Middle frontal gyrus (tissue), 1 donor: Measurements from ENCODE around the gene PCNX1.

Source experiments
- DNase-seq: peaks from one replicate; pipeline ENCODE4 v3.0.0-alpha.2; 2015; ENCODE audit warnings: low spot score; ENCODE audit errors: extremely low spot score

The PCNX1 gene

GRCh38 chr14:70888681-70889175 lies 18.5 kb upstream of the PCNX1 start:
- DNase-seq = no peak

DNA sequence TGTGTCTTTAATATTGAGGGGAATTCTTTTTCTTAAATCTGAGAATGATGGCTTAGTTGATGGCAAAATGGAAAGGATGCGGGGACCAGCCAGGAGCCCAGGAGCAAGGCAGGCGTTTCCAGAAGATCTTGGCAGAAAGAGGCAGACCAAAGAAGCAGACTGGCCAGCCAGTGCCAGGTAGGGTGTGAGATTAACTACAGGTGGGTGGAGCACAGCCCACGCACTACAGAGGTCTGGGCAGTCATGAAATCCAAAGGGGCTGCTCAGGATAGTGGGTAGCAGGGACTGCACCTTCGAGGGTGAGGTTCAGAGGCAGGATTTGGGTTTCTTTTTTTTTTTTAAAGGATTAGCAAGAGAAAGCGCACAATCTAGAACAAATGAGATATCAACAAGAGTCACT lies 17.7 kb upstream of the PCNX1 start:
- DNase-seq = no peak

DNA sequence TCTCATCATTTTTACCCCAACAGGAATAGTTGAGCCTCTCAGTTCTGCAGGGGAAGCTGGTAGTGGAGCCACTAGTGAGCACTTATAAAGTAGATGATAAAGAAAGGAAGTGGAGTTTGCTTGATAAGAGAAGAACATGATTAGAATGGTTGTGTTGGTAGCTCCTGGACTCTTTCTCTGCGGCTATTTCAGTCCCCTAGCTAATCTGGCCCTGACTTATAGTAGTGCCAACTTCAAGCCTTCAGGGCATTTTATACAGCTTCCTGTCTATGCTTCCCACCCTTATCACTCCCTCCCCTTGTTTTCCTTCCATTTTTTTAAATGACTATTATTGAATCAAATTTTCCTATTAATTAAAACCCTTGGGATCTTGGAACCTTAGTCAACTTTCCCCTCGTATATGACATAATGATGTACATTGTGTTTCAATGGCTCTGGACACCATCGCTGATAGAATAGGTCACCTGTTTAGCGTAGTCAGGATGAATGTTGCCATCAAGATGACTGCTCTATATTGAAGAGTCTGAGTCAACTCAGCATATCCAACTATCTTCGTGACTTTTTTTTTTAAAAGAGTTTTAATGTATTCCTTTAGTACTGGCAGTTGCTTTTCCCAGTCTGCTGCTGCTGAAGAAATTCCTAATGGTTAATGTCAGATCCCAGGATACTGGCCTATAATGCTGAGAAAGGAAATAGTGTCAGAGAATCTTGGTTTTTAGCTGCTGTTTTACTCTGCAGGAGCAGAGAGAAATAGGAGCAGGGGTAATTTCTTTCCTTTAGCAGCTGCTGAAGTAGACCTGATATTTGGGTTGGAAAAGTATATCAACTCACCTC lies 16.2 kb upstream of the PCNX1 start:
- DNase-seq = no peak

- DNase-seq = no peak
These were observed 15.5 kb upstream of the PCNX1 start for GRCh38 chr14:70891737-70892136.

DNA sequence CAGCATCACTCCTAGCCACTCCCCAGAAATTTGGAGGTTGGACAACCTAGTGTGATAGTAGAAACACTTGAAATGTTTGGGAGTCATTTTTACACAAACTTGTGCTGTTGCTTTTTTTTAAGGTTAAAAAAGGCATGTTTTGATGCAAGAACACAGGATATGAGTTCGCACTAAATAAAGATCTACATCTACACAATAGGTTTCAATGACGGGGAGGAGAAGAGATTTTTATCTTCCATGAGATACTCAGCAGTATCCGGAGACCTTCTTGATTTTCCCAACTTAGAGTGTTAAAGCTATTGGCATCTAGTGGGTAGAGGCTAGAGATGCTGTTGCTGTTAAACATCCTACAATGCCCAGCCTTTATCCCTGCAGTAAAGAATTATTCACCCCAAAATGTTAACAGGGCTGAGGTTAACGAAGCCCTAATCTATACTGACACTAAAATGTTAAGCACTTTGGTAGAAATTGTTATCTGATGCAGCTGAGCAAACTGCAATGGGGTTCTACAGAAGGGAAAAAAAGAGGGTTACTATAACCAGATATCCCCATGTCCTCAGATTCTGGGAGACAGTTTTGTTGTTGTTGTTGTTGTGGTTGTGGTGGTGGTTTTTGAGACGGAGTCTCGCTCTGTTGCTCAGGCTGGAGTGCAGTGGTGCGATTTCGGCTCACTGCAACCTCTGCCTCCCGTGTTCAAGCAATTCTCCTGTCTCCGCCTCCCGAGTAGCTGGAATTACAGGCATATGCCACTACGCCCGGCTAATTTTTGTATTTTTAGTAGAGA lies 14.0 kb upstream of the PCNX1 start:
- no peak for DNase-seq

GRCh38 chr14:70893858-70894291 lies 13.4 kb upstream of the PCNX1 start:
- no peak for DNase-seq

- DNase-seq = no peak
These were observed 12.4 kb upstream of the PCNX1 start for GRCh38 chr14:70894868-70895267.

DNA sequence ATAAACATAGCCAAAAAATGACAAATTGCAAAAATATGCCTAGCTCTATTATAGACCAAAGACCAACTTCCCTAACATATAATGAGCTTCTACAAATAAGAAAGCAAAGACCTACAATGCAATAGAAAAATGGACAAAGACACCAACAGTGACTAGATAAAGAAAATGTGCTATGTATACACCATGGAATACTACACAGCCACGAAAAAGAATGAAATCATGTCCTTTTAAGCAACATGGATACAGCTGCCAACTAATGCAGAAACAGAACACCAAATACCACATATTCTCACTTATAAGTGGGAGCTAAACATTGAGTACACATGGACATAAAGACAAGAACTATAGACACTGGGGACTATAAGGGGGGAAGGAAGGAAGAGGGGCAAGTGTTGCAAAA lies 10.9 kb upstream of the PCNX1 start:
- no peak for DNase-seq

GRCh38 chr14:70896981-70897380 lies 10.3 kb upstream of the PCNX1 start:
- no peak for DNase-seq

GRCh38 chr14:70897464-70897863 lies 9.8 kb upstream of the PCNX1 start:
- DNase-seq = no peak

DNA sequence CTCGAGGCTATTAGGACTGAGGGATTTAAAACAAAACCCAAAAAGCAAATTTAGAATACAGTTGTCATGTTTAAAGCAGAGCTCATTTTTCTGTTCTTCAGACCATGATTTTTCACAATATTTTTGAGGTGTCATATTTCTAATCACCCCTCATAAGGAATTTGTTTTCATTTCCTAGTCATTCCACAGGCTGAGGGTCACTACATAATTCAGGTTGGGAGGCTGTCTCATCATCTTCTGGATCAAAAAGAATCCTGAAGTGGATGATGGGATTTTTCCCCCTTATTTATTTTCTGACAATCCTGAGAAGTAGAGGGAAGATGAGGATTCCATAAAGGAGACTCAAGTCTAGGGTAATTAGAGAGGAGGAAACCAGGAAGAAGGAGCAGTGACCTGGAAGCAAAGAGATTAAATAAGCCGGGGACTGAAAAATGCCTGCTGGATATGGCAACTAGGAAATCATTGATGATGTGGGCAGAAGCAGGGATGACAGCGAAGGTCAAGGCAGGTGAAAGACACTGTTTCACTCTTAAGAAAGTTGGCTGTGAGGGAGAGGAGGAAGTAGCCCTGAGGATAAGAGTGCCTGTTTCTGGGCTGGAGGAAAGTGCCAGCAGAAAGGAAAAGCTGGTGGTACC lies 9.0 kb upstream of the PCNX1 start:
- no peak for DNase-seq

GRCh38 chr14:70901269-70901668 lies 6.0 kb upstream of the PCNX1 start:
- no peak for DNase-seq

- no peak for DNase-seq
These were observed 5.1 kb upstream of the PCNX1 start for GRCh38 chr14:70902184-70902583.

DNA sequence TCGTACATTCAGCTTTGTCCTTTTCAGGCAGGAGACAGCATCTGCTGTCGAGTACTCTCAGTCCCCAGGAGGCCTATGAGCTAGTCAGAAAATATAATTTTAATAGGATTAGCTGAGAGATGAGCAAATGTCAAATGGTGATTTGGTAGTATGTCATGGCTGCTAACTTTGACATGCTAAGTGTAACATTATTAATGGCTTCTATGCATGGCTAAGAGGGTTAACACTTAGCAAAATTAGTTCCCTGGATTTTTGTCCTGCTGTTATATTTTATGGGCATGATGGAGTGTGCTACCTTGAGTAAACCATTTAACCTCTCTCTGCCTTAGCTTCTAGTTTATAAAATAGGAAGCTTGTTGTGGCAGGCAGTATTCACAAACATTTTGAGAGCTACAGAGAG lies 2.9 kb upstream of the PCNX1 start:
- DNase-seq = no peak

GRCh38 chr14:70905301-70905700 lies 2.0 kb upstream of the PCNX1 start:
- no peak for DNase-seq

DNA sequence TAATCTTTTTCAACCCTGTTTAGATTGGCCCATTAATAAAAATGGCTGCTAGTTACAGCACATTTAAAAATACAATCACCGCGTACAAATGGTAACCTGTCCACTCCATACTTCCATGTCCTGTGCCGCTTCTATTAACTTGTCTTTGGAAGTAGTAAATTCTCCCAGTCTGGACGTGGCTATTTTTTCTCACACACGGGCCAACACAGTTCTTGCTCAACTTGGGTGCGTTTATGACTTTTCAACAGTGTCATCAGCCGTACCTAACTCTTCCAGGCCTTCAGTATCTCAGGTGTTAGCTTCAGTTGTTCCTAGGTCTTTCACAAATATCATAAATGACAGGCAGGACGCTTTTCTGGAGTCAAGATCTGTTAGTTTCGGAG lies 475 bp upstream of the PCNX1 start:
- no peak for DNase-seq

DNA sequence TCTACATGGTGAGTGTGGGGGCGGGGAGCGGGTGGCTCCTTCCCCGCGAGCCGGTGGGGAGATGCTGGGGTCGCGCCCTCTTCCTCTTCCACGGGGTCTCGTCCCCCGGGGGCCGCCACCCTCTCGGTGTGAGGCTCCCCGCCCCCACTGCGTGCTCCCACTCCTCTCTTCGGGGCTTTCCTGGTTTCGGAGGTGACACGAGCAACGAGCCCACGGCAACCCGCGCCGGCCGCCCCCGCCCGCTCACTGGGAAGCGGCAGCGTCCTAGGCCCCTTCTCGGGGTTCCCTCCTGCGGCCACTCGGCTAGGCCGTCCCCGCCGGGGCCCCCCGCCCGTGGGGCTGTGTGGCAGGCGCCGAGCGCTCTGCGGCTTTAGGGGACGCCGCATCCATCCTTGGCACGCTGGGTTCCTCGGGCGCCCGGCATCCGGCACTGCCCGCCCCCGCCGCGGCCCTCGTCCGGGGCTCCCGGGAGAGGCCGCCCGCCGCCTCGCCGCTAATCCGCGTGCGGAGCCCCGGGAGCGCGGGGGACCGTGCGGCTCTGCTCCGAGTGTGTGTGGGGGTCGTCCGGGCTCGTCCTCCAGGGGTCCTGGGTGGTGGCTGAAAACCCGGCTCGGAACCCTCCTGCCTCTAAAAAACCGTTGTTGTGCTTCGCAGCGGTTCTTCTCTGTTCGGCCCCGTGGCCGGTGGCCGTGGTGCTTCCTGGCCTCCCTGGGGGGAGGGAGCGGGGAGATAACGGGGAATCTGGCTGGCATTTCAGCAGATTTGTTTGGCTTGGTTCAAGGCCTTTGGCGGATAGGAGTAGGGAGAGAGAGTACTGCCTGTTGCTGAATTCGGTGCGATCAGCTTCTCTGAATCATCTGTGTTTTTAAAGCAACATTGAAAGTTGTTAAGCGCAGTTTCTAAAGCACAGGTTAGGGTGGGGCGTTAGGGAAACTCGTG lies 1.0 kb downstream of the PCNX1 start:
- DNase-seq = no peak

GRCh38 chr14:70908935-70909641 lies 1.8 kb downstream of the PCNX1 start:
- no peak for DNase-seq

GRCh38 chr14:70909733-70910614 lies 2.7 kb downstream of the PCNX1 start:
- DNase-seq = no peak
